22Rv1 (cell line): Measurements from ENCODE around the gene MDM2.

Source experiments
- CTCF ChIP-seq: fragments of 450-650 bp; IDR thresholded peaks from 2 replicates; pipeline ENCODE4 v1.5.1; 2017; ENCODE audit warnings: mild to moderate bottlenecking
- ZFX ChIP-seq: fragments of 450-650 bp; IDR thresholded peaks from 2 replicates; pipeline ENCODE4 v1.6.1; 2017; ENCODE audit warnings: antibody characterized with exemption, borderline replicate concordance

- TF ChIP-seq CTCF (no peak), ZFX (no peak)
Observed at GRCh38 chr12:68809190-68810026, 1.4 kb downstream of the MDM2 start.
